HG03558 (cell line): ENCODE results near the gene FOXD4L6.
"Not testable (repeated sequence)": the region's sequence is repeated elsewhere in the genome, so short reads cannot be mapped to it uniquely, and the experiment has no call there.

Source experiments
- ATAC-seq: cut with Tn5 transposase; IDR thresholded peaks from one replicate; pipeline ENCODE4 v1.9.1; 2021; ENCODE audit warnings: moderate number of reproducible peaks; ENCODE audit not compliant: unreplicated experiment; ENCODE audit errors: extremely low read depth

Gene FOXD4L6

GRCh38 chr9:41104542-41104941 lies 23.9 kb downstream of the FOXD4L6 start:
- ATAC-seq = not testable (repeated sequence)

GRCh38 chr9:41100508-41100907 lies 28.0 kb downstream of the FOXD4L6 start:
- not testable (repeated sequence) for ATAC-seq

- ATAC-seq = not testable (repeated sequence)
These were observed 29.7 kb downstream of the FOXD4L6 start for GRCh38 chr9:41098759-41099158.

DNA sequence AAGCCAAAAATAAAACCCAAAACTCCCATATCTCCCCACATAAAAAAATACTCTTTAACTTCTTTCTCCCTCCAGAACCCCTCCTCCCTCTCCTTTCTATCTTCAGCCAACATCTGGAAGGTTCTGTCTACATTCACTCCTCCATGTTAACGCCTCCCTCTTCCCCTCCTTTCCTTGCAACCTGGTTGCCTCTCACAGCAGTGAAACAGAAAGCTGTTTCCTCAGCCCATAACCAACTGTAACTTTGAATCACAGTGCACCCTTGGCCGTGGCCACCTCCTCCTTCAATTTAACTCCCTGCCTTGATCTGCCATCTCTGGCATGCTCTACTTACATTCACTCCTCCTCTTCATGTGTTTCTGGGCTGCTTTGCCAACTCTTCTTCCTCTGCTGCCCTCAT lies 33.4 kb downstream of the FOXD4L6 start:
- ATAC-seq = not testable (repeated sequence)

DNA sequence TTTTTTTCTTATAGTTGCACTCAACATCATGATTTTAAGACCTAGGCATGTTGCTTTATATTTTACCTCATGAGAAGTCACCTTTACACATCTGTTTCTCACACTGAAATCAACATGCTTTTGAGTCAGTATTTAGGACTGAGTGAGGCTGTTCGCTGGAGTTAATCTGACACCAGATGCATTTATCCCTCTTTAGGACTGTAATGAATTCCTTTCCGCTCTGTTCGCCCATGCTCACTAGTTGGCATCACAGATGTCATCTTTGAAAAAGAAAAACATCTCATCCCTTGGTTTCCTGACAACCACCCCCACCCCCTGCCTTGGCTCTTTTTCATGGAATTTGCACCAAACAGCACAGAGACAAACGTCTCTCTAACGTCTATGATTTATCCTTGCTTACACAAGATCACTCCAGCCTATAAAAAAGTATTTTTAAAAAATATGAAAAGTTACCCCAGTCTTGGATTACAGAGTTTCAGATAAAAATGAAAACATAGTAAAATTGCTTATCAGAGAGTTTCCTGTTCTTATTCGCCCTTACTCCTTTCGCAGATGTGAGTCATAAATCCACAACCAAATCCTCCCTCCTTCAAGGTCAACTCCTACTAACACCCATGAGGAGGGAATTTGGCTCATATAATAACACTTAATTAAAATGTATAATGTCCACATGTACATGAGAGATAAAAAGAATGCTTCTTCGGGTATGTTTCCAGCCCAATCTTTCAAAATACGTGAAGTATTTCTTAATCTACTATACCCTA lies 34.3 kb downstream of the FOXD4L6 start:
- ATAC-seq = not testable (repeated sequence)

DNA sequence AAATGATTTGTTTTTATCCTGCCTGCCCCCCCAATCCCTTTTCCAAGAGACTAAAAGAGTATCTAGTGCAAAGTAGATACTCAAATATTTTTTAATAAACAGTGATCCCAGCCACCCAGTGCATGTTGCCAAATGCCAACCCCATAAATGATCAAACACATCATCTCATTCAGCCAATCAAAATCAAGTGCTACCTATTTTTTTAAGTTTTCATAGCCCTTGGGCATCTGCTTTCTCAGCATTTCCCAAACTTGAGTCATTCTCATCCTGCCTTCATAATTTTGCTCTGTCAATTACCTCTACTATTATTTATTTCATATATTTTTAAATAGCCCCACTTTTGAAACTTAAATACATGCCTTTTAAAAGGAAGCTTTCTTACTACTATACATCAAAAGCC lies 37.6 kb downstream of the FOXD4L6 start:
- ATAC-seq = not testable (repeated sequence)

DNA sequence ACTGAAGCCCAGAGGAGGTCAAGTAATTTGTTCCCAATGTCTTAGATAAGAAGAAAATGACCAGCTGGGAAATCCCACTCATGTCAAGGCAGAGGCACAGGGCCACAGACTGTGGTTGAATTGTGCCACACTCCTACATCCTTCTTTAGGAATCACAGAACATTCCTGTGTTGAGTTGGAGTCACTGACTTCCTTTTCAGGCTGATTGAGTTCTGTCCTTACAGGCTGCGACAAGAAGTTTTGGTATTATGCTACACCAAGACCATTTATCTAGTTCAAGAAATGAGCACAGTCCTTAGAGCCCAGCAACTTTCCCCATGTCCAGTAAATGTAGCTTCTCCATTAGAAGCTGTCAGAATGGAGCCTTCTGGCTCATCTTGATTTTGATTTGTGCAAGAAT lies 38.1 kb downstream of the FOXD4L6 start:
- not testable (repeated sequence) for ATAC-seq

DNA sequence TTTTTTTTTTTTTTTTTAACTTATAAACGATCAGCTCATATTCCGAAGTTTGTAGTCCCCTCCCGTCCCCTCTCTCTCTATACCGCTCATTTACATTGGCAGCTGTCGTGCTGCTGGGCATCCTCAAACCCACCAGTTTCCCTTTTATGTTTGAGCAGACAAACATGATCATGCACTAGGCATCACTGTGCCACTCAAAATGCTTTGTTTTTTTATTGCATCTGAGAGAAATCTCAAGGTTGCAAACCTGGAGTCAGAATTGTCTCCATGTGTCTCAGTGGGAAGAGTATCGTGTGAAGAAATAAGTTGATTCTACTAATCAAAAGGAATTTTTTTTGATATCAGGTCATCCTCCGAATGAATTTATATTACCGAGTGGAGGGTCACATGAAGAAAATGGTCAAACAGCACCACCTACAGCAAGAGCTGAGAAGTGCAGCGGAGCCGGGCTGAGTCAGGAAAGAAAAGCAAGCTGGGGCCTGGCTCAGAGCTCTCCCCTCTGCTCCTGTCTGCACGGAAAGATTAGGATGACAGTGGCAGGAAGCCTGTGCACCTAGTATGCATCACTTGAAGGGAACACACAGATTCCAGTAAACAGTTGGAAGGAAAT lies 39.9 kb downstream of the FOXD4L6 start:
- ATAC-seq = peak; percentile 39

DNA sequence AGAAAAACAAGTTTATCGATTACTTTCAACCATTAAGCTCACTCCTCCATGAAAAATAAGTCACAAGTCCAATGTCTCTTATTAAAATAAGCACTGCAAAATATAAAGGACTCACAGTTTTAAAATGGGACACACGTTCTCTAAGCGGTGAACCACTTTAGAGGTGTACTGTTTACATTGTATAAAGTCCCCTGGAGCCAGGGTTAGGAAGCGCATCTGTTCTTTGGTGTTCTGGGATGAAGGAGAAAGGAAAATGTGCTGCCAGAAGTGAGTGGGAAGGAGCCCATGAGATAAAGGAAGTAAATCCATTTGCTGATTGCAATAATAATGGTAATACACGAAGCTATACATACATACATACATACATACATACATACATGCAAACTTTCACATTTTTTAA lies 40.6 kb downstream of the FOXD4L6 start:
- not testable (repeated sequence) for ATAC-seq

DNA sequence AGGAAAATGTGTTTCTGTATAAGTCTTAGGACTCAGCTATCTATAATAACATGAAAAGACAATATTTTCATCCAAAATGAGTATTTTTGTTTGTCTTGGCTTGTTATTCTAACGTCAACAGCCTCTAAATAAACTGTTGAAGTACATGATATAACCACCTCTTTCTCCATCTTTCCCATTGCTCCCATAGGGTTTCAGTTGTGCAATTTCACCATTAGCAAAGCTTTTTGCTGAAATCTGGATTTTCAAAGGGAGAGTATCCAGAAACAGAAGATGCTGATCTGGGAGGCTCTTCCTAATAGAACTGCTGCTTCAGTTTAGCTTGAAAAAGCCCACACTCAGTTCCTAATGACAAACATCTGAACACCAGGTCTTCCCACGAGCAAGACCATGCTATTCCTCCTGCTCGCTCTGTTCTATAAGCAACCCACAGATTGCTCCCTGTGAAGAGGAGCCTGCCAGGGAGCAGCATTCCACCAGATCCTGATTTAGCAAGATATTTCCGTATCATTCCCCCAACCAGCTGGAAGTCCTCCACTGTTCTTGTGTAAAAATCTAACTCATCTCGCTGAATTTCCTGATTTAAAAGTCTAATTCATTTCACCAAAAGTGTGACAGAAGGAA lies 41.2 kb downstream of the FOXD4L6 start:
- ATAC-seq = not testable (repeated sequence)

DNA sequence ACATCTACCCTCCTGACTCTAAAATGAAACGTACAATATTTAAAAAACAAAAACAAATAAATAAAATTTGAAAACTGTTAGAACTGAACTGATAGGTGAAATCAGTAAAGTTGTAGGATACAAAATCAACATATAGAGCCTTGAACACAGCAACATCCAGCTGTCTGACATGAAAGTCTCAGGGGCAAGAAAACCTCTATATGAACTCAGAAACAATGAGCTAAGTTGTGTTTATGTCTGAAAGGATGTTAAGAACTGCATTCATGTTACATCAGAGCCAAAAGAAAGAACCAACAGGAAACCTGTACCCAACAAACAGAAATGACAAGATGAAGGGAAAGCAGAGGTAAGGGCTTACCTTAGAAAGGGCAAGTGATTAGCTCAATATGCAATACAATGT lies 41.8 kb downstream of the FOXD4L6 start:
- not testable (repeated sequence) for ATAC-seq

- ATAC-seq = not testable (repeated sequence)
These were observed 42.3 kb downstream of the FOXD4L6 start for GRCh38 chr9:41086215-41086614.

- not testable (repeated sequence) for ATAC-seq
These were observed 46.1 kb downstream of the FOXD4L6 start for GRCh38 chr9:41082358-41082757.

DNA sequence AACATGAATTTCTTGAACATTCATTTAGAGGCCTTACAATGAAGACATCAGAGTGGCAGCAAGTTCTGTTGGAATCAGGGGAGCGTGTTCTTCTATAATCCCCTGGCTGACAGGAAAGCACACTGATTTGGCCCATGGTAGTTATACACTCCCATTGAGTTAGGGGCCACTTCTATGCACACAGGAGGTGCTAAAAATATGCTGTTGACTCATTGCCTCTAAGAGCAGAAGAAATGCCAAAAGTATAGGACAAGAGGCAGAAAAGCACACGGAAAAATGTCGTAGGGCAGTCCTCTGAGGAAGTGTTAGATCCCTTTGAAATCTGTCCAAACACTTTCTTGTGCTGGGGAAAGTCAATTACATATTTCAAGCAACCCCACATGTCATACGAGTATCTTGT lies 49.0 kb downstream of the FOXD4L6 start:
- not testable (repeated sequence) for ATAC-seq

DNA sequence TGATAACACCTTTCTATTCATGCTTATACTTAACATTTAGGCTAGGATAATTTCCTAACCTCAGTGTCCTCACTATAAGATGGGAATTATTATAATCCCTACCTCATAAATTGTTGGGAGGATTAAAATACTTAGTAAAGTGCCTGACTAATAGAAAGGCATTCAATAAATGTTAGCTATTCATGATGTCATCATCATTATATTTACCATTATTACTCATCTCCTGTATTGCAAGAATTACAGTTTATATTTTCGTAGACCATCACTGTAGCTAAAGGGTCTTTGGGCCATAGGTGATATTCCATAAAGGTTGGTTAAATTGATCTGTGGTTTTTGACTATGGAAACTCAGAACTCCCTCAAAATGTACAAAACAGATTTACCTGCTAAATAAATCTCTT lies 50.9 kb downstream of the FOXD4L6 start:
- ATAC-seq = not testable (repeated sequence)
